NCI-H82 treated with DMSO at 0.1 percent for 48 hours (cell line): ENCODE measurements around the gene EPHA1.
"Not testable (repeated sequence)": the region's sequence is repeated elsewhere in the genome, so short reads cannot be mapped to it uniquely, and the experiment has no call there.

Experiments
- DNase-seq: peaks from one replicate; lab custom pipeline; 2025; ENCODE audit not compliant: unreplicated experiment; lab: John Stamatoyannopoulos, UW

EPHA1 gene

DNA sequence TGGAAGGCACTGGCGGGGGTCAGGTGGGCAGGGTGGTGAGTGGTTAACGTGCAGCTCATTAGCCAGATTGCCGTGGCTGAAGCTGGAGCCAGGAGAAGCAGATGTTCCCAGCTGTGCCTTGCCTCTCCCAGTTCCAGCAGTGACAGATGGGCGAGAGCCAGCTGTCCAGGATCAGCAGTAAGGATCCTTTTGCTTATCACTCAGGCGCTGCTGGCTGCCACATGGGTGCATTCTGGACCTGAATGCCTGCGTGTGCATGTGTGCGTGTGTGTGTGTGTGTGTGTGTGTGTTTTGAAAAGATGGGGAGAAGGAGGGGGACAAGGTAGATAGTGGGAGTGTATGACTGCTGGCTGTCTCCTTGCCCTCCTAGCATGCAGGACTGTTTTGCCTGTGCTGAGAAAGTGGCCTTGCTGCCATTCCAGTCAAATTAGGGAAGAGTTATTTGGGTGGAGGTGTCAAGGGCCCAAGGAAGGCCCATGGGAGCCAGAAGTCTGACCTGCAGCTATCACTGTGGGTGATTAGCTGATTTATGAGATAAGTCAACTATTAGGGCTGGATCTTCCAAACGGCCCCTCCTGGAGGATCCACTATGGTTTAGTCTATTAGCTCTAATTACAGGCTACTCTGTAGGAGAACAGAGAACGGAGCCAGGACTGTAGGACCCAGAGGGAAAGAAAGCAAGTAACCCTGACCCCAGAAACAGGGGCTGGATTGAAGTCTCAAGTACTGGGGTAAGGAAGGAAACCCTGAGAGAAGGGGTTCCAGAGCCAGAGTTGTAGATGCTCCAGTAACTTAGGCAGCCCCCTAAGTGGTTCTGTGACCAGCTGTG lies 3.3 kb downstream of the EPHA1 start:
- no peak for DNase-seq

DNA sequence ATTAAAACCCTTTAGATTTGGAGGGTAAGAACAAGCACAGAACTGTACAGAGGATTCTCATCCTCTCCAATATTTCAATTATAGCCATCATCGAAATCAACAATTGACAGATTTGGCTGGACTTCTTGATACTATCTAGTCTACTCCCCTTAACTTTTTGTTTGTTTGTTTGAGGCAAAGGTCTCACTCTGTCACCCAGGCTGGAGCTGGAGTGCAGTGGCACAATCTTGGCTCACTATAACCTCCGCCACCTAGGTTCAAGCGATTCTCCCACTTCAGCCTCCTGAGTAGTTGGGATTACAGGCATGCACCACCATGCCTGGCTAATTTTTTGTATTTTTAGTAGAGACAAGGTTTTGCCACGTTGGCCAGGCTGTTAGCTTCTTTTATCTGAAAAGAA lies 6.4 kb downstream of the EPHA1 start:
- not testable (repeated sequence) for DNase-seq

DNA sequence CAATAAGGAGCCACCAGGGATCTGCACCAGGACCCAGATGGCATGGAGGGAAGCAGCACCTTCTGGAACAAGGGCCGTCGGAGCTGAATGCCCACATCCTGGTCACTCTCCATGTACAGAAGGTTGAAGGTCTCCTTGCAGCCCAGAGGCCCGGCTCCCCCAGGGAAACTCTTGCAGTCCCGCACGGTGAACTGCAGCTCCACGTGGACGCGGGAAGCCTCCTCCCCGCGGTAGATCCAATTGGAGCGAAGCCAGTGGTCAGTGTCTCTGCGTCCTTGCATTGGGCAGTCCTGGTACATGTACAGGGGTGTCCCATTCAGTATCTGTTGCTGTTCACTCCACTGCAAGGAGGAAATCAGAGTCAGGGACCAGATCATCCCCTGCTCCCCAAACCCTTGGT lies 7.4 kb downstream of the EPHA1 start:
- no peak for DNase-seq

DNA sequence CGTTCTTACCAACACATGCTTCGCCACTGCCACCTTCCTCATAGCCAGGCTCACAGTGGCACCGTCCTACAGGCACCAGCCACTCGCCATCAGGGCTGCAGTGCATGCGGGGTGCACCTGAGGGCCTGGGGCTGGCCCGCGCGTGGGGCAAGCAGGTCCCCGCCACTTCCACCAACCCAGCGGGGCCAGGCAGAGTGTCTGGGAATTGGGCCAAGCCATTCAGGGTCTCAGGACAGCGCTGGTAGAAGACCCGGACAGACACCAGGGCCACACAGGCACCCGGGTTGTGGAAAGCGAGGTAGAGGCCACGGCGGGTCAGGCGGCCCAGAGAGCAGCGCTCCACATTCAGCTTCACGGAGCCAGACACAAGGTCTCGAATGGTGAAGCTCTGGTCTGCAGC lies 9.0 kb downstream of the EPHA1 start:
- no peak for DNase-seq

DNA sequence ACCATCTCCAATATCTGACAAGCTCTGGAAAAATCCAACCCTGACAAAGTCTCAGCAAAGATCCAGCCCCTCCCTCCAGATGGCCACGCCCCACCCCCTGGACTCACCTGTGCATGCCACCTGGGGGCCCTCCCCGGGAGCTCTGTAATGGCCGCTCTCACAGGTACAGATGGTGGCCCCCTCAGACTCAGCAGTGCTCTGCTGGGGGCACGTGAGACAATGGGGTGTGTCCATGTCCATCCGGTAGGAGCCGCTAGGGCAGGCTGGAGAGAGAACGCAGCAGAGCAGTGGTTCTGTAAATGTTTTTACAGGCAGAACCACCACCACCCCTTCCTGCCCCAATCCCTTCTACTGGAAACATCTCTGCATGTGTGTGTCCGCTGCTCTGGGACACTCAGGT lies 9.5 kb downstream of the EPHA1 start:
- DNase-seq = no peak

DNA sequence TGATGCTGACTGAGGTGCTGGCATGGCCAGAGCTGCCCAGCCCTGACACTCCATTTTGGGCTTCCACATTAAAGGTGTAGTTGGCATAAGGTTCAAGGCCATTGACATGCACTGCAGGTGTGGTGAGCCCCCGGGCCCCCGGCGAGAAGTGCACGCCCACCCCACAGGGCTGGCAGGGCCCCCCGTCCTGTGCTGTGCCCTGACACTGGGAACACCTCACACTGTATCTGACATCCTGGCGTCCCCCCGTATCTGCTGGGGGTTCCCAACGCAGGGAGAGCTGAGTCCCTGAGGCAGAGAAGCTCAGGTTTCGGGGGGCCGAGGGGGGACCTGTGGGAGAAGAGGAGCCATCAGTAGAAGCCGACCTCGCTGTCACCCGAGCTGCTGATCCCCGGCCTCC lies 10.0 kb downstream of the EPHA1 start:
- DNase-seq = no peak

DNA sequence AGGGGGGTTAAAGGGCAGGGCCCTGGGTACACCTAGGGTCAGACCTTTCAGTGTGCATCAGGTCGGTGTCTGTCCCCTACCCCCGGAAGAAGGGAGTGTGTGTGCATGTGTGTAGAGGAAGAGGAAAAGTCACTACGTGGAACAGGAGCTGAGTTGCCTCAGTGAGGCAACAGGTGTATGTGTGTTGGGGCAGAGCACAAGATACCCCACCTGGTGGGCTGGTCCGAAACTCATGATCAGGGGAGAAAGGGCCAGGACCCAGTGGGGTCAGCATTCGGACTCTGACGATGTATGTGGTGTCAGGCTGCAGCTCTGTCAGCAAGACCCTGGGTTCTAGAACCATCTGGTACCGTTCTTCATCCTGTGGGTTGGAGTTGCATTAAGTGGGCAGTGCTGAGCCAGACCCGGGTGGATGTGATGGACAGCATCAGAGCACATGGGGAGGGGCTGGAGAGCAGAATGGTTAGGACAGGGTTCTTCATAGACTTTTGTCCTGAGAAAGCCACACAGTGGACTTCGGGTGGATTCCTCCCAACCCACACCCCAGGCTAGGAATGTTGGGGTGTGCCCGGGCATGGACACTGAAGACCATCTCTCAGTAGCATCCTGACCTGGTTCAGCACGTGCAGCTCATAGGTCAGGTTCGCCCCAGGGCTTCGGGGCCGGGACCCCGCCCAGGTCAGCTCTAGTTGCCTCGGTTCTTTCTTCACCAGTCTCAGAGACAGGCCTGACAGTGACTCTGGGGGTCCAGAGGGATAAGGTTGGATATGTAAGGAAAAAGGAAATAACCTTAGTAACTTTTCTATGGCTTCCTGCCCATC lies 10.7 kb downstream of the EPHA1 start:
- no peak for DNase-seq

DNA sequence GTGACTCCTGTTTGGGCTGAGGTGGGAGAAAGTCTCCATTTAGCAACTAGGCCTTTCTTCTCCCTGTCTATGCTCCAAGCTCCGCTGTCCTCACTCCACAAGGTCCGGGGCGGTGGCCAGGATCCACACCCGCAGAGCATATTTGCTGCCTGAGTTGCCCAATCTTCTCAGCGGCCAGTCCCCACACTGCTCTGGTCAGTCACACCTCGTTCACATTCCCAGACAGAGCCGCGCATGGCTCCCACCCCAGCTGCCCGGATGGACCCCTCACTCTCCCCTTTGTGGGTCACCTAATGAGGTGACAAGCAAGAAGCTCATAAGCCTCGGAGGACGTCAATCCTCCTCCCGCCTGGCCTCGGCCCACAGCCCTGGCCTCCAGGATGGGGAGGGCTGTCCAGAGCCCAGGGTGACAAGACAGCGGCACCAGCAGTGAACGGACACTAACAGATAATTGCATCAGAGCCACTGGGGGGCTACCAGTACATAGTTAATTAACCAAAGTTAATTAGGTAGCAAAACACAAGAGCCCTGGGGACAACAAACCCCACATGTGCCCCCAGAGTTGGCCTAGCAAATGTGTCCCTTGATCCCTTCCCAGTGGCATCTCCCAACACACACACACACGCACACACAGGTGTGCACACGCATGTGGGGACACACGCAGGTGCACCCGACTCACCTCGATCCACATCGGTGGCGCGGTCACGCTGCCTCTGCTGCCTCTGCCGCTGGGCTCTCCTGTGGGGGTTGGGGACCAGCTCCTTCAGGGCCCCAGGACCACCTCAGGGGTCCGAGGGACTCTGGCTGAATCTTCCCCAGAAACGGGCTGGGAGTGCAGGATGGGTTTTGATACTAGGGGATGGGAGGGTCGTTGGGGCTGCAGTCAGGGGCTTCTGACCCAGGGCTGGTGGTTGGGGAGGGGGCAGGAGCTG lies 11.8 kb downstream of the EPHA1 start:
- no peak for DNase-seq

DNA sequence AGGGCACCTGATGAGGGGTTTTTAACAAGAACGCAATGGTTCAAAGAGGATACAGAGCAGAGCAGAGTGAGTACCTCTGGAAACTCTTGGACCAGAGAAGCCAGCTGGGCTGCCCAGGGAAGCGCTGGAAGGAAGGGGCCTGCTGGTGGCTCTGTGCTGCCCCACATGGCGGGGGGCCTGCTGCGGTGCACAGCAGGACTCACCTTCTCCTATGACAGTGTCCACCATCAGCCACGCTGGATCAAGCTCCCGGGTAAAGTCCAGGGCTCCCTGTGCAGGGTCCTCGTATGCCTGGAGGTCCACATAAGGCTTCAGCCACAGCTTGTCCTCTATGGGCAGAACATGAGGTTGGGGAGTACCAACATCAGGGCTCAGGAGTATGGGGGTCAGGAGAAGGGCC lies 12.5 kb downstream of the EPHA1 start:
- DNase-seq = no peak

DNA sequence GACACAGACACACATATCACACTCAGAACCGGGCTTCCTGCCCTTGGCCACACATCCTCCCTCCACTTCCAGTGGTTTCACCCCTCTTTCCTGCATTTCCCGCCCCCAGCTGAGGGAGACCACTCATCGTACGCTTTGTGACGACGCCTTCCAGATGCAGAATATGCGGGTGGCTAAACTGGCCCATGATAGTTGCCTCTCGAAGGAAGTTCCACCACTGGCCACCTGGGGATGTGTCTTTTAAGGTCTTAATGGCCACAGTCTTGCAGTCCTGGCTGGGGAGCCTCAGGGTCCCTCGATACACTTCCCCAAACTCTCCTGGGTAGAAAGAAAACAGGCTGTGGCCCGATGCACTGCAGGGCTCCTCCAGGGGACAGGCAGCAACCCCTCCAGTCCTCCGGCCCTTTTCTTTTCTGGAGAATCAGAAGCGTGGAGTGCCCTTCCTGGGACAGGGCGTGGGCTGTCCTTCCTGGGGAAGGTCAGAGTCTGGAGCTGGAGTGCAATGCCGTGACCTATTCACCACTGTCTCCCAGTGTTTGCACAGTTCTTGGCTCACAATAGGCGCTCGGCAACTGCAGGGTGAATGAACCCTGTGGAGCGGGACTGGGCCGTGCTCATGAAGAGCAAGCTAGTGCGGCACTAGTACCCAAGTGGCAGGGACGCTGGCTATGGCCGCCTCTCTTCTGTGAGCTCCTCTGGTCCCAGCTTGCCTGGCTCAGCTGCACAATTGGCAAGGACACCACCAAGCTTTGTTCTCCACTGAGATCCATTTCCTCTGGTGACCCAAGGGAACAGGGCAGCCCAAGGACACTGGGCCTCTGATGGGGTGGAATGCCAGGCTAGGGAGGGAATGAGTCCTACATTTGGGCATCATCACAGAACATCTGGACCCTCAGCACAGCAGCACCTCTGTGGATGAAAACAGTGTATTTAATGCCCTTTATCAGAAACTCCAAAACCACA lies 13.2 kb downstream of the EPHA1 start:
- DNase-seq = no peak

DNA sequence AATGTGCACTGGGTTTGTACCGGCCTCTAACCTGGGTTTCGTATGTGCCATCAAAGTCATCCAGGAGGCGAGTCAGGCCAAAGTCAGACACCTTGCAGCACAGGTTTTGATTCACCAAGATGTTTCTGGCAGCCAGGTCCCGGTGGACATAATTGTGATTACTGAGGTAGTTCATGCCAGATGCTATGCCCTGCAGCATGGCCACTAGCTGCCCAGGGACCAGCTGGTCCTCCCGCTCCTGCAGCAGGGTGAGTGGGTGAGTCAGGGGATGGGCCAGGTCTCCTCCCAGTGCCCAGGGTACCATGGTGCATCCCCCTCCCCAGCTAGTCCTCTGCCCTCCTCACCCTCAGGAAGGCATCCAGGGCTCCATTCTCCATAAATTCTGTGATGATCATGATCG lies 13.9 kb downstream of the EPHA1 start:
- no peak for DNase-seq

DNA sequence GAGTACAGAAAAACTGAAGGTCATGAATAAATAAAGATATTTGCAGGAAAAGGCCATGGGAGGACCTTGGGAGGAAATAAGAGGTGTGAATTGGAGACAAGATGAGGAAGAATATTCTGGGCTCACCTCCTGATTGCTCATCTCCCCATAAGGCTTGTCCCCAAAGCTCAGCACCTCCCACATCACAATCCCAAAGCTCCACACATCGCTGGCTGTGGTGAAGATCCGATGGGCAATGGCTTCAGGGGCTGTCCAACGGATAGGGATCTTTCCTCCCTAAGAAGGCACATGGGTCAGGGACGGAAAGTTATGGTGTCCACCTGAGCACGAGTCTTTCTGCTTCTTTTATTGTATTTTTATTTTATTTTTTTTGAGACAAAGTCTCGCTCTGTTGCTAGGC lies 14.6 kb downstream of the EPHA1 start:
- no peak for DNase-seq

DNA sequence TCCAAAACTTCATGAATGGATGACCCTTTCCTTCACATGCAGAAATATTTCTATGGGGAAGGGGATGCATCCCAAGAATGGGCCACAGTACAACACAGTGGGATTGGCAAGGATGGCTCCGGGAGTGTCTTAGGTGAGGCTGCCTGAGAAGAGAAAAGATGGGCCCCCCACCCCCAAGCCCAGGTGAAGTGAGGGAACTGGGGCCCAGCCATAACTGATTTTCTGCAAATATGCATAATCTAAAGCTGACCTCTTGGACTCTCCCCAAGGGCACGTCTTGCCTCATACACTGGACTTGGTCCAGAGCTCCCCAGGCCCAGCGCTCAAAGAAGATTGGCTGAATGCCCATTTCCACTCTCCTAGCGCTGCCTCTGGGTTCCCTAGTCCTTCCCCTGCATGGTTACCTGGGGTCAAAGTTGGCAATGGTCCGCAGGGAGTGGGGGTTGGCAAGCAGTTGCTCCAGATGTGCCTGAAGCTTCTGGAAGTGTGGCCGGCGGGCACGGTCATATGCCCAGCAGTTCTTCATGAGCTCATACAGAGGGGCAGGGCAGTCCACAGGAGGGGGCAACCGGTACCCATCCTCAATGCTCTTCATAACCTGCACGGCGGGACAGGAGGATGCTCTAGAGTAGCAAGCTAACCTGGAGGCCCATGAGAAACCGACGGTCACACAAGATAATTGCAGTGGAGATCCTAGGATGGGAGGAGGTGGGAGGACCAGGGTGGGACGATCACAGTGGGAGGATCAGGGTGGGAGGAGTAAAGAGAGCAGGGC lies 15.2 kb downstream of the EPHA1 start:
- no peak for DNase-seq

DNA sequence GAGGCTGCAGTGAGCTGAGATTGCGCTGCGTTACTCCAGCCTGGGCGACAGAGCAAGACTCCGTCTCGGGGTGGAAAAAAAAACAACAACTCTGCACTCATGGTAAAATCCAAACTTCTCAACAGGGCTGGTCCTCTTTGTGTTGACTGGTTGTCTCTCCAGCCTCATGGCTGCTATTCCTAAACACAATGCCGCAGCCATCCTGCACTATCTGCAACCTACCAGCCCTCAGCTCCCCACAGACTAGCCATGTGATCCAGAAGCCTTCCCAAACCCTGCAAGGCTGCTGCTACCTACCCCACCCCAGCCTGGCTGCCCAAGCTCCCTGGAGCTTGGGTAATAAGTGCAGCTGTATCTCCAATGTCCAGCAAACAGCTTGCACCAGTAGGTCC lies 15.8 kb downstream of the EPHA1 start:
- no peak for DNase-seq

DNA sequence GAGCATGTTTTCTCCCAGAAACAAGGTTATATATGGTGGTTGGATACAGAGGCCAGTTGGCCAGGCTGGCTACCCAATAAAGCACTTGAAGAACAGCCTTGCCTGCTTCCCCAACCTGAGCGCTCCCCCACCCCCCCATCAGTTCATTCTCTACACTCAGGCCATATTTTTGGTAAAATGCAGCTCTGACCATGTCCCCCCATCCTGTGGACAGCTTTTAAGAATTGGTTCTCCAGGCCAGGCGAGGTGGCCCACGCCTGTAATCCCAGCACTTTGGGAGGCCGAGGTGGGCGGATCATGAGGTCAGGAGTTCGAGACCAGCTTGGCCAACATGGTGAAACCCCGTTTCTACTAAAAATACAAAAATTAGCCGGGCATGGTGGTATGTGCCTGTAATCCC lies 16.2 kb downstream of the EPHA1 start:
- DNase-seq = not testable (repeated sequence)

DNA sequence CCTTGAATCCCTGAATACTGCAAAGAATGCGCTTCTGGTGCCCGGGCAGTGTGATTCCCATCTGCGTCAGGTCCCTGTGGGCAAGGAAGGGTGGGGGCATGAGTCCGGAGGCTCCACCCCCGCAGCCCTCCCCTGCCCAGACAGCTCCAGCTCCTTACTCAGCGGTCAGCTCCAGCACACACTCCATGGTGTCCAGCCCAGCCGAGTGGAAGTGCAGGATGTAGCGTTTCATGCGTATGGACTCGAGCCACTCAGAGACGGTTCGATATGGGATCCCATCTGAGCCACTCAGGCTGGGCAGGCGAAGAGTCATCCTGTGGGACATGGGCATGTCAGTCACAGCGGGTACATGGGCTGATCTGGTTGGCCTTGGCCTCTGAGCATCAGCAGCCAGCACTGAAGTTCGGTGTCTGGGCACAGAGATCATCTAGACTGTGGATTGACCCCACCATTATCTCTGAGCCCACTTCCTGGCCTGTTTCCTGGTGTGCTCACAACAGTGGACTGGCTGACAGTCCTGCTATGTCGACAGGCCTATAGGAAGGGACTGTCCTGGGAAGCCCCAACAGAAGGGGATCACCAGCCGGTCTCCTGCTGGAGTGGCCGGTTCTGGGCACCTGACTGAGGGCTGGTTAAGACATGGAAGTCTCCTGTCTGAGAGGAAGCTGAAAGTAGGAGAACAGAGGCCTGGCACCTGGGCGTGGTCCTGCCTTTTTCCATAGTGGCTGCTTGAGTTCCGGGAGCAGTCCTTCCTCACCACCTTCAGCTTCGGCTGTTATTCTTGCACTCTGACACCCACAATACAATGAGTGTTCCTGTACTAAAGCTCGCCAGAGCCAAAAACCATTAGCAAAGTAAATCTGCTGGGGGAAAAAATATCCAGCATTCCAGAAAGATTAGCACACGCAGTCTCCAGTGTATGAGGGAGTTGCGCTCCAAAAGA lies 16.9 kb downstream of the EPHA1 start:
- DNase-seq = no peak

DNA sequence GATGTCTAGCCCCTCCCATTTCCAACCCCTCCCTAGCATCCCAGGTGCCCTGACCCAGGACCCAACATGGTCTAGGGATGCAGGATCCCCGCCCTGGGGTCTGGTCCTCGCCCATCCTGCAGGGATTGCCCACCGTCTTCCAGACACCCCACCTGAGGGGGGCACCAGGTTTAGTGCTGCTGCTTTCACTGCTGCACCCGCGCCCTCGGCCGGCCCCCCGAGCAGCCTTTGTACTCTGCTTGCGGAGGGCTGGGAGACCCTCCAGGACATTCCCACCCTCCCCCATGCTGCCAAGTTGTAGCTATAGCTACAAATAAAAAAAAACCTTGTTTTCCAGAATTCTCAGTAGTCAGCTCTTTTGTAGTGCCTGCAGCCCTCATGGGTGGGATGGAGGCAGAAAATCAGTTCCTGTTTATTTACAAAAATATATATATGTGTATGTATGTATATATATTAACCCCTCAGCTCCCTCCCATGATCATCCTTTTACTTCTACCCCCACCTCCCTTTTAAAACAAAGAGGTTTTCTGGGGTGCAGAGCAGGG lies 17.8 kb downstream of the EPHA1 start:
- no peak for DNase-seq
